Spleen (tissue), 7 donors: Measurements from ENCODE around the gene PGAP3.

ENCODE experiments used
- POLR2A ChIP-seq, 3 donors: fragments of 450-650 bp; IDR thresholded peaks; one replicate each; pipeline ENCODE4 v1.5.1; 2017; ENCODE audit warnings: antibody characterized with exemption in 3 of 3, mild to moderate bottlenecking in 1 of 3
- POLR2AphosphoS5 ChIP-seq, 3 donors: sonication (generic); formaldehyde crosslinking; IDR thresholded peaks; one replicate each; pipeline ENCODE4 v1.5.1; 2017; ENCODE audit warnings: antibody characterized with exemption in 3 of 3
- TF ChIP-seq, protein P1 (sequence below), 11 experiments: fragments of 200-600 bp in 7 of 11; fragments of 450-650 bp in 4 of 11; sonication (generic) in 4 of 11; IDR thresholded peaks in 8 of 11; conservative IDR thresholded peaks in 3 of 11; 1 replicate in 7 of 11; 2 replicates in 4 of 11; pipeline versions ENCODE4 v1.4.0 to v1.8.0; 2016 to 2021; ENCODE audit warnings: antibody characterized with exemption in 11 of 11, inconsistent platforms in 4 of 11, mild to moderate bottlenecking in 1 of 11
- donor health status: DM: no; HTN: no; CAD: no; lungs with moderate emphysema.
- donor health status: DM: no; HTN: no; CAD: no.
- donor health status: DM: no; HTN: no; CAD: no.

DNA sequence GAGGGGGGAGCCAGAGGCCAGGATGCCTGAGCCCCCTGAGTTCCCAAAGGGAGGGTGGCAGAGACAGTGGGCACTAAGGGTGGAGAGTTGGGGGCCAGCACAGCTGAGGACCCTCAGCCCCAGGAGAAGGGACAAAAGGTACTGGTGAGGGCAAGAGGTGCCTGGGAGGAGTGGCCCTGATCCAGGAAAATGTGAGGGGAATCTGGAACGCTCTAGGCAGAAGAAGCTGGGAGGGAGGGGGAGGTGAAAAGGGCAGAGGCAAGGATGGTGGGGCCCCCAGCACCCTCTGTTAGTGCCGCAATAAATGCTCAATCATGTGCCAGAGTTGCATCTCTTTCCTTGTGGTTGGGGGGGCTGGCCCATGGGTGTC lies 21.6 kb downstream of the PGAP3 start:
- TF ChIP-seq, protein P1, sequence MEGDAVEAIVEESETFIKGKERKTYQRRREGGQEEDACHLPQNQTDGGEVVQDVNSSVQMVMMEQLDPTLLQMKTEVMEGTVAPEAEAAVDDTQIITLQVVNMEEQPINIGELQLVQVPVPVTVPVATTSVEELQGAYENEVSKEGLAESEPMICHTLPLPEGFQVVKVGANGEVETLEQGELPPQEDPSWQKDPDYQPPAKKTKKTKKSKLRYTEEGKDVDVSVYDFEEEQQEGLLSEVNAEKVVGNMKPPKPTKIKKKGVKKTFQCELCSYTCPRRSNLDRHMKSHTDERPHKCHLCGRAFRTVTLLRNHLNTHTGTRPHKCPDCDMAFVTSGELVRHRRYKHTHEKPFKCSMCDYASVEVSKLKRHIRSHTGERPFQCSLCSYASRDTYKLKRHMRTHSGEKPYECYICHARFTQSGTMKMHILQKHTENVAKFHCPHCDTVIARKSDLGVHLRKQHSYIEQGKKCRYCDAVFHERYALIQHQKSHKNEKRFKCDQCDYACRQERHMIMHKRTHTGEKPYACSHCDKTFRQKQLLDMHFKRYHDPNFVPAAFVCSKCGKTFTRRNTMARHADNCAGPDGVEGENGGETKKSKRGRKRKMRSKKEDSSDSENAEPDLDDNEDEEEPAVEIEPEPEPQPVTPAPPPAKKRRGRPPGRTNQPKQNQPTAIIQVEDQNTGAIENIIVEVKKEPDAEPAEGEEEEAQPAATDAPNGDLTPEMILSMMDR (IDR thresholded peaks at IDR 0.05 in 8 of 11, conservative IDR thresholded peaks at IDR 0.05 in 3 of 11) = no peak
- no peak for TF ChIP-seq POLR2A (IDR thresholded peaks at IDR 0.05)
- no peak for TF ChIP-seq POLR2AphosphoS5 (IDR thresholded peaks at IDR 0.05)
